DMS114 treated with DMSO at 0.1 percent for 48 hours (cell line): ENCODE results near the gene RSF1.
A peak's percentile ranks its signal among the peaks of the same experiment; 100 is the strongest.
"Not testable (repeated sequence)": the region's sequence is repeated elsewhere in the genome, so short reads cannot be mapped to it uniquely, and the experiment has no call there.

Experiments
- DNase-seq: peaks from one replicate; lab custom pipeline; 2025; ENCODE audit not compliant: unreplicated experiment; lab: John Stamatoyannopoulos, UW

RSF1 gene, protein sequence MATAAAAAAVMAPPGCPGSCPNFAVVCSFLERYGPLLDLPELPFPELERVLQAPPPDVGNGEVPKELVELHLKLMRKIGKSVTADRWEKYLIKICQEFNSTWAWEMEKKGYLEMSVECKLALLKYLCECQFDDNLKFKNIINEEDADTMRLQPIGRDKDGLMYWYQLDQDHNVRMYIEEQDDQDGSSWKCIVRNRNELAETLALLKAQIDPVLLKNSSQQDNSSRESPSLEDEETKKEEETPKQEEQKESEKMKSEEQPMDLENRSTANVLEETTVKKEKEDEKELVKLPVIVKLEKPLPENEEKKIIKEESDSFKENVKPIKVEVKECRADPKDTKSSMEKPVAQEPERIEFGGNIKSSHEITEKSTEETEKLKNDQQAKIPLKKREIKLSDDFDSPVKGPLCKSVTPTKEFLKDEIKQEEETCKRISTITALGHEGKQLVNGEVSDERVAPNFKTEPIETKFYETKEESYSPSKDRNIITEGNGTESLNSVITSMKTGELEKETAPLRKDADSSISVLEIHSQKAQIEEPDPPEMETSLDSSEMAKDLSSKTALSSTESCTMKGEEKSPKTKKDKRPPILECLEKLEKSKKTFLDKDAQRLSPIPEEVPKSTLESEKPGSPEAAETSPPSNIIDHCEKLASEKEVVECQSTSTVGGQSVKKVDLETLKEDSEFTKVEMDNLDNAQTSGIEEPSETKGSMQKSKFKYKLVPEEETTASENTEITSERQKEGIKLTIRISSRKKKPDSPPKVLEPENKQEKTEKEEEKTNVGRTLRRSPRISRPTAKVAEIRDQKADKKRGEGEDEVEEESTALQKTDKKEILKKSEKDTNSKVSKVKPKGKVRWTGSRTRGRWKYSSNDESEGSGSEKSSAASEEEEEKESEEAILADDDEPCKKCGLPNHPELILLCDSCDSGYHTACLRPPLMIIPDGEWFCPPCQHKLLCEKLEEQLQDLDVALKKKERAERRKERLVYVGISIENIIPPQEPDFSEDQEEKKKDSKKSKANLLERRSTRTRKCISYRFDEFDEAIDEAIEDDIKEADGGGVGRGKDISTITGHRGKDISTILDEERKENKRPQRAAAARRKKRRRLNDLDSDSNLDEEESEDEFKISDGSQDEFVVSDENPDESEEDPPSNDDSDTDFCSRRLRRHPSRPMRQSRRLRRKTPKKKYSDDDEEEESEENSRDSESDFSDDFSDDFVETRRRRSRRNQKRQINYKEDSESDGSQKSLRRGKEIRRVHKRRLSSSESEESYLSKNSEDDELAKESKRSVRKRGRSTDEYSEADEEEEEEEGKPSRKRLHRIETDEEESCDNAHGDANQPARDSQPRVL (N-terminal part only)

DNA sequence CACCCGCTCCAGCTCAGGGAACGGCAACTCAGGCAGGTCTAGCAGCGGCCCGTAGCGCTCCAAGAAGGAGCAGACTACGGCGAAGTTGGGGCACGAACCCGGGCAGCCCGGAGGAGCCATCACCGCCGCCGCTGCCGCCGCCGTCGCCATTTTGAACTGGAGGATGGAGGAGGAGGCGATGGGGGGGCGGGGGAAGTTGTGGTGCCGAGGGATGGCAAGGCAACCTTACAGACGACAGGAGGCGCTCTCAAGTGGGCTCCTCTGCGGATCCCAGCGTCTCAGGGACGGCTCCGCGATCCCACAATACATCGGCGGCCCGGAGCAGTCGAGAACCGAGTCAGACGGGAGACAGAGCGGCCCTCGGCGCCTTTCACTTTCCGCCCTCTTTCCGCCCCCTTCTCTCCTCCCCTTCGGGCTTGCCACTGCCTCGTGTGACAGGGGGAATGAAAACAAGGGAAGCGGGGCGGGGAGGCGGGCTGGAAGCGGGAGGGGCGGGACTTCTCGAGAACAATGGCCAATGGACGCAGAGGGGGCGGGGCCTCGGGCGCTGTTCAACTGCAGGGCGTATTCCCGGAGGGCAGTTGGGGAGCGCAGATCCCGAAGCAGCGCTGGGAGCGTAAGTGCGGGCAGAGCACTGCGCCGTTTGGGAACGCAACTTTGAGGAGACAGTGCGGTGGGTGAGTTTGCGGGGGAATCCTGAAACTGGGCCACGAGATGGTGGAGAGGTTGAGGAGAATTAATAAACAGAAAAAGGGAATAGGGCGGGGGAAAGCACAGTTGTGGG is at the start of gene RSF1, which contains the start of gene AAMDC:
Gene RSF1, minus strand, starts transcription at position 158 of the 784 bp plus-strand sequence. Its CDS starts 8 bp downstream, at position 150.
Gene AAMDC, plus strand, starts transcription at position 580 of the 784 bp plus-strand sequence. CDS start 21,353 bp downstream, outside the sequence.
- DNase-seq: peak; percentile 93

GRCh38 chr11:77868744-77869143 is 48.2 kb upstream of the RSF1 start:
- DNase-seq: no peak

GRCh38 chr11:77866336-77866735 is 45.8 kb upstream of the RSF1 start:
- no peak for DNase-seq

DNA sequence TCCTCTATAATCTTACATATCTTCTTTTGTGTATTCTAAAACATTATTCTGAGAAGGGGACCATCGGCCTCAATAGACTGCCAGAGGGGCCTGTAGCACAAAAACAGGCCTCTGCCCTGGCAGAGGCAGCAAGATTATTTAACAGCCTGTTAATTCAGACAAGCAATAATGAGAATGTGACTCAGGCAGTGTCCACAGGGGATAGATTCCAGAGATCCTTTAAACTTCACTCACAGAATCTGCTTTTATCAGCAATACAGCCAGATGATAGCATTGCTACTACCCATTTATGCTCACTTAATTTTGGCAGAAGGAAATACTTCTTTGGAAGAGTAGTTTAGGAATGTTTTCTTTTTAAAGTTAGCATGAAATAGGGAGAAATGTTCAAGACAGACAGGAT is 45.3 kb upstream of the RSF1 start:
- DNase-seq: no peak

GRCh38 chr11:77861444-77861843 is 40.9 kb upstream of the RSF1 start:
- DNase-seq: not testable (repeated sequence)

DNA sequence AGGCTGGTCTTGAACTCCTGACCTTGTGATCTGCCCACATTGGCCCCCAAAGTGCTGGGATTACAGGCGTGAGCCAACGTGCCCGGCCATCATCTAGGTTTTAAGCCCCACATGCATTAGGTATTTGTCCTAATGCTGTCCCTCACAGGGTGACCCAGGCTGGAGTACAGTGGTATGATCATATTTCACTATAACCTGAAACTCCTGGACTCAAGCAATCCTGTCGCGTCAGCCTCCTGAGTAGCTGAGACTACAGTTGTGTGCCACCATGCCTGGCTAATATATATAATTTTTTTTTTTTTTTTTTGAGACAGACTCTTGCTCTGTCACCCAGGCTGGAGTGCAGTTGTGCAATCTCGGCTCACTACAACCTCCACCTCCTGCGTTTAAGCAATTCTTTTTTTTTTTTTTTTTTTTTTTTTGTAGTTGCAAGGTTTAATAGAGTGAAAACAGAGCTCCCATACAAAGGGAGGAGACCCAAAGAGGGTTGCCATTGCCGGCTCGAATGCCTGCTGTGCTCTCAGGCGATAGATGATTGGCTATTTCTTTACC is 37.5 kb upstream of the RSF1 start:
- DNase-seq: not testable (repeated sequence)

DNA sequence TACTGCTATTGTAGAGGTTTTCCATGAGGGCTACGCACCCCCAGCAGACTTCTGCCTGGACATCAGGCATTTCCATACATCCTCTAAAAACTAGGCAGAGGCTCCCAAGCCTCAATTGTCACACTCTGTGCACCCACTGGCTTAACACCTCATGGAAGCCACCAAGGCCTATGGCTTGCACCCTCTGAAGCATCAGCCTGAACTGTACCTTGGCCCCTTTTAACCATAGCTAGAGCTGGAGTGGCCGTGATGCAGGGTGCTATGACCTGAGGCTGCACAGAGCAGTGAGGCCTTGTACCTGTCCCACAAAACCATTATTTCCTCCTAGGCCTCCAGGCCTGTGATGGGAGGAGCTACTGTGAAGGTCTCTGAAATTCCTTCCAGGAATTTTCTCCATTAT is 34.3 kb upstream of the RSF1 start:
- no peak for DNase-seq

GRCh38 chr11:77851503-77851902 is 31.0 kb upstream of the RSF1 start:
- no peak for DNase-seq

GRCh38 chr11:77843700-77844099 is 23.2 kb upstream of the RSF1 start:
- DNase-seq: not testable (repeated sequence)

GRCh38 chr11:77842441-77843121 is 22.1 kb upstream of the RSF1 start:
- DNase-seq: no peak

- no peak for DNase-seq
Measured at GRCh38 chr11:77833302-77833701, 12.8 kb upstream of the RSF1 start.

- DNase-seq: no peak
Measured at GRCh38 chr11:77828926-77829325, 8.4 kb upstream of the RSF1 start.

DNA sequence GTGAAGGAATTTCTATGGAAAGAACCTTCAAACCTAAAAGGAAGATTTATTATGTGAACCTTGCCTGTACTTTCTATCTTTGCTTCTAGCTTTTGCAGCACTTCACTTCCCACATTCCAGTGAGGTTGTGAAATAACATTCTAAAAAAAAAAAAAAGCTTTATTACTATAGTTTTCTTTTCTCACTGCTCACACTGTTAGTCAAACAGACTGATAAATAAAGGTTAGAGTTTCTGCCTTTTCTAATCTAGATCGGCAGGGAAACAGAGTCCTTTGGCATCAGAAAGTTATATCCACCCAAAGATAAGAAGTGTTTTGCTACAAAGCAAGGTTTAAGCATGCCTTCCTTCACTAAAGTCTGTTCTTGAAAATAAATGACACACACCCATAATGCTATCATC is 3.3 kb upstream of the RSF1 start:
- DNase-seq: no peak

GRCh38 chr11:77822126-77822525 is 1.6 kb upstream of the RSF1 start:
- not testable (repeated sequence) for DNase-seq

DNA sequence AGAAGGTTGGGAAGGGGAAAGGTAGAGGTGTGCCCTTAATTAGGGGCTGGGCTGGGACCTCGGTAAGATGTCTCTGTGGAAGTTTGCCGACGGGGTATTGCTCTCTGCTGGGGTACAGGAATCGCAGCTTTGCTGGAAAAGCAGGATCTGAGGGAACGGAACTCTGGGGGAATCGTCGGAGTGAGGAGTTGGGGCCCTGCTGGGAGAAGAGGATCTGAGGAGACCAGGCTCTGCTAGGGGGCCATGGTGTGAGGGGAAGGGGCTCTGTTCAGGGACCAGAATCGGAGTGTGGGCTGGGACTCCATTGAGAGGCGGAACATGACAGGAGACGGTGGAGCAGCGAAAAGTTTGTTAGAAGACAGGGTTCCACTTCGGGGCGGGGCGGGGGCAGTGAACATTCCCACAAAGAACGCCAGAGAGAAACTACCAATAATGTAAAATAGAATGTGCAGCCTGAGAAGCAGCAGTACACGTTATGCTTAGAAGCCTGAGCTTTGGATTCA is 878 bp upstream of the RSF1 start:
- DNase-seq: no peak

GRCh38 chr11:77819921-77820564 is 479 bp downstream of the RSF1 start:
- no peak for DNase-seq

DNA sequence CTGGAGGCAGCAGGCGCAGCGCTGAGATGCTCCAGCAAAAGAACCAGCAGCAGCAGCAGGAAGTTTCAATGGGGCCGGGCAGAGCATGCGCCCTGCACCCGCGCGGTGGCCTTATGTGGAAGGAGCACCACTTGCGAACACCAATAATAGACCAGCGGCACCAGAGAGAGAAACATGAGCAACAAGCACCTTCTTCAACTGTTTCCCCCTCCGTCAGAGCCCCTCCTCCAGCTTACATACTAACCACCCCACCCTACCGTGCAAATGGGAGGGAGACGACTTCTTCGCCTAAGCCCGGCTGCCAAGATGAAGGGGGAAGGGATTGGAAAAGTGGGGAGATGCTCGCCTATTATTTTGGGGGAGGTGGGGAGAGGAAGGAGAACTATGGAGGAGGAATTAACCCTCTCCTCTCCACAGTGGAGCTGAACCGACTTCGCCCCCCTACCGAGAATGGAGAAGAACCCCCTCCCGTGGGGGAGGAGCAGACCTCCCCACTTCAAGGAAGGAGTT is 1.1 kb downstream of the RSF1 start:
- peak; percentile 77 for DNase-seq

DNA sequence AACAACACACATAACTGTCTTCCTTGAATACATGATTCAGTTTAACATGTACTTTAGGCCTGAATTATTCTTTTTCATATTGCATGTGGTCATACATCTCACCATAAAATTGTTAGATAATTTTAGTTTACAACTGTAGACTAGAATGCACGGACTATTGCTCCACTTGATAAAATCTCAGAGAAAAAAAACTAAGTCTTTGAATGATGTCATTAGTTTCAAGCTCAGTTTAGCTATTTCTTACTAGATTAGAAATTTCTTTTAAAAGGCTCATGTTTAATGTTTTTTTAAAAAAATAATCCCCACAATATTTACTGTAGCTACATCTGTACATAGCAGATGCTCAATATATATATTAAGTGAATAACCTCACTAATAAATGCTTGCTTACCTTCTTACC is 5.1 kb downstream of the RSF1 start:
- DNase-seq: no peak
